WTC11 (cell line): ENCODE data around the gene DMXL1. TPM values are rescaled to one million over a fixed set of nuclear protein-coding genes. Genes with fewer than 3 reads are reported as not detected.

Source experiments
- ATAC-seq: fragments of 200-7000 bp; cut with Tn5 transposase; 2 replicates; pipeline ENCODE4 v1.10.0; 2021; ENCODE audit warnings: mild to moderate bottlenecking, moderate library complexity
- CTCF ChIA-PET: fragments of 300-600 bp; sonication (Branson Sonifier 250); formaldehyde crosslinking; loops from one replicate; lab custom pipeline; 2021; ENCODE audit warnings: antibody characterized with exemption; lab: Charles Lee
- POLR2A ChIA-PET: fragments of 350-600 bp; sonication (Branson Sonifier 250); formaldehyde crosslinking; loops from one replicate; lab custom pipeline; 2021; ENCODE audit warnings: antibody characterized with exemption; lab: Charles Lee
- DNase-seq: peaks from one replicate; pipeline ENCODE4 v3.0.0; 2021; ENCODE audit warnings: low spot score
- H3K27ac Mint-ChIP-seq: 2 replicates; pipeline ENCODE4 v1.8.0; 2021; ENCODE audit warnings: mixed read lengths
- H3K27me3 Mint-ChIP-seq: 2 replicates; pipeline ENCODE4 v1.8.0; 2021; ENCODE audit warnings: low read depth, mild to moderate bottlenecking, moderate library complexity, mixed read lengths
- H3K36me3 Mint-ChIP-seq: 2 replicates; pipeline ENCODE4 v1.8.0; 2021; ENCODE audit warnings: mixed read lengths
- H3K4me1 Mint-ChIP-seq: 2 replicates; pipeline ENCODE4 v1.8.0; 2022; ENCODE audit warnings: mixed read lengths
- H3K4me3 Mint-ChIP-seq: 2 replicates; pipeline ENCODE4 v1.8.0; 2021; ENCODE audit warnings: mild to moderate bottlenecking, moderate library complexity, mixed read lengths
- H3K9me3 Mint-ChIP-seq: 2 replicates; pipeline ENCODE4 v1.8.0; 2021; ENCODE audit warnings: mixed read lengths
- ATF1 ChIP-seq: sonication (generic); formaldehyde crosslinking; IDR thresholded peaks from 2 replicates; pipeline ENCODE4 v1.8.1; 2023; ENCODE audit warnings: mild to moderate bottlenecking, moderate library complexity, missing genetic modification reagents
- CBFB ChIP-seq: sonication (generic); formaldehyde crosslinking; IDR thresholded peaks from 2 replicates; pipeline ENCODE4 v1.8.1; 2022; ENCODE audit warnings: mild to moderate bottlenecking, low read depth, missing genetic modification reagents
- EMX1 ChIP-seq: fragments of 250-450 bp; sonication (Bioruptor Pico); IDR thresholded peaks from 2 replicates; pipeline ENCODE4 v1.8.0; 2021; ENCODE audit warnings: mild to moderate bottlenecking
- ETV6 ChIP-seq: sonication (generic); formaldehyde crosslinking; IDR thresholded peaks from 2 replicates; pipeline ENCODE4 v1.8.1; 2022; ENCODE audit warnings: mild to moderate bottlenecking, missing genetic modification reagents
- FOXJ3 ChIP-seq: sonication (generic); formaldehyde crosslinking; IDR thresholded peaks from 2 replicates; pipeline ENCODE4 v1.9.0; 2021; ENCODE audit warnings: missing genetic modification reagents, mild to moderate bottlenecking, borderline replicate concordance
- FOXP1 ChIP-seq: sonication (generic); formaldehyde crosslinking; IDR thresholded peaks from 2 replicates; pipeline ENCODE4 v1.8.0; 2022; ENCODE audit warnings: missing genetic modification reagents, mild to moderate bottlenecking, moderate library complexity, borderline replicate concordance
- NFATC4 ChIP-seq: fragments of 250-450 bp; sonication (Bioruptor Pico); IDR thresholded peaks from 2 replicates; pipeline ENCODE4 v1.9.0; 2021; ENCODE audit warnings: mild to moderate bottlenecking
- NFE2L1 ChIP-seq: sonication (generic); formaldehyde crosslinking; IDR thresholded peaks from 2 replicates; pipeline ENCODE4 v1.8.1; 2023; ENCODE audit warnings: missing genetic modification reagents
- NR2C2 ChIP-seq: sonication (generic); formaldehyde crosslinking; IDR thresholded peaks from 2 replicates; pipeline ENCODE4 v1.8.0; 2022; ENCODE audit warnings: mild to moderate bottlenecking, missing genetic modification reagents
- PRRX2 ChIP-seq: fragments of 250-450 bp; sonication (Bioruptor Pico); IDR thresholded peaks from 2 replicates; pipeline ENCODE4 v1.8.0; 2021; ENCODE audit warnings: mild to moderate bottlenecking
- SMAD3 ChIP-seq: sonication (generic); formaldehyde crosslinking; IDR thresholded peaks from 2 replicates; pipeline ENCODE4 v1.8.0; 2022; ENCODE audit warnings: missing genetic modification reagents, mild to moderate bottlenecking, borderline replicate concordance
- SMAD4 ChIP-seq: sonication (generic); formaldehyde crosslinking; IDR thresholded peaks from 2 replicates; pipeline ENCODE4 v1.8.0; 2022; ENCODE audit warnings: mild to moderate bottlenecking, missing genetic modification reagents
- TCF7 ChIP-seq: sonication (generic); formaldehyde crosslinking; IDR thresholded peaks from 2 replicates; pipeline ENCODE4 v1.8.0; 2022; ENCODE audit warnings: mild to moderate bottlenecking, low read depth, missing genetic modification reagents, moderate library complexity
- ZNF263 ChIP-seq: sonication (generic); formaldehyde crosslinking; IDR thresholded peaks from 2 replicates; pipeline ENCODE4 v1.8.1; 2022; ENCODE audit warnings: low read depth, mild to moderate bottlenecking, moderate library complexity, missing genetic modification reagents
- total RNA-seq: library from RNA; stranded (reverse); gene quantifications from 3 replicates; pipeline ENCODE4 v1.2.3, GENCODE V29; 2021
- TF ChIP-seq, protein P1 (sequence below): sonication (generic); formaldehyde crosslinking; IDR thresholded peaks from 2 replicates; pipeline ENCODE4 v1.8.0; 2023; ENCODE audit warnings: mild to moderate bottlenecking, missing genetic modification reagents
- TF ChIP-seq, protein P2 (sequence below): sonication (generic); formaldehyde crosslinking; IDR thresholded peaks from 2 replicates; pipeline ENCODE4 v1.8.1; 2022; ENCODE audit warnings: missing genetic modification reagents, borderline replicate concordance
- TF ChIP-seq, protein P3 (sequence below): sonication (generic); formaldehyde crosslinking; conservative IDR thresholded peaks from 2 replicates; pipeline ENCODE4 v1.8.1; 2023; ENCODE audit warnings: mild to moderate bottlenecking, low read depth, missing genetic modification reagents, moderate library complexity
- TF ChIP-seq, protein P4 (sequence below): sonication (generic); formaldehyde crosslinking; IDR thresholded peaks from 2 replicates; pipeline ENCODE4 v1.8.1; 2023; ENCODE audit warnings: mild to moderate bottlenecking, missing genetic modification reagents, moderate library complexity
- TF ChIP-seq, protein P5 (sequence below): fragments of 250-450 bp; sonication (Bioruptor Pico); IDR thresholded peaks from 2 replicates; pipeline ENCODE4 v1.8.0; 2021; ENCODE audit warnings: mild to moderate bottlenecking
- TF ChIP-seq, protein P6 (sequence below): sonication (generic); formaldehyde crosslinking; IDR thresholded peaks from 2 replicates; pipeline ENCODE4 v1.8.1; 2023; ENCODE audit warnings: mild to moderate bottlenecking, moderate library complexity, missing genetic modification reagents
- TF ChIP-seq, protein P7 (sequence below): sonication (generic); formaldehyde crosslinking; IDR thresholded peaks from 2 replicates; pipeline ENCODE4 v1.8.1; 2023; ENCODE audit warnings: mild to moderate bottlenecking, missing genetic modification reagents, borderline replicate concordance

Gene DMXL1
- total RNA-seq, 1 experiment from 2014 or later: 43.7 TPM

DNA sequence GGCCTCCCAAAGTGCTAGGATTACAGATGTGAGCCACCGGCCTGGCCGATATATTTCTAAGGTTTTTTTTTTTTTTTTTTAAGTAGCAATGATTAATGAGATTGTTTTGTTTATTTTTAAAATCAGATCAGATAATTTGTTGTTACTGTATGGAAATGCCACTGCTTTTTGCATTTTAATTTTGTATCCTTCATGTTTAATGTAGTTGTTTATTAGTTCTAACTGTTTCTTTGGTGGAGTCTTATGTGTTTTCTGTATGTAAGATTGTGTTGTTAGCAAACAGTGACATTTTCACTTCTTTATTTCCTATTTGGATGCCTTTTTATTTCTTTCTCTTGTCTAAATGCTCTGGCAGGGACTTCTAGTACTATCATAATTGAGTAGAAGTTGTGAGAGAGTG, 87.3 kb downstream of the DMXL1 start:
- ATAC-seq (no peak), DNase-seq (no peak)
- Mint-ChIP-seq H3K36me3 (peaks cover 40% of the 10 kb centered on the region), H3K4me1 (peaks cover 8% of the 10 kb centered on the region), H3K27me3 (no peaks in the 10 kb centered on the region), H3K9me3 (peaks cover 16% of the 10 kb centered on the region), H3K4me3 (no peak overlapping the region), H3K27ac (peak overlapping the region; percentile 38; the same call in 1 of the 2 replicates)
- ChIA-PET POLR2A (no interaction called here), CTCF (interaction anchor here (0.8 kb wide), 1 partner anchor 1730 kb away, joined by 7 read pairs; no protein-coding TSS in a partner anchor)
- no peak for TF ChIP-seq FOXJ3

DNA sequence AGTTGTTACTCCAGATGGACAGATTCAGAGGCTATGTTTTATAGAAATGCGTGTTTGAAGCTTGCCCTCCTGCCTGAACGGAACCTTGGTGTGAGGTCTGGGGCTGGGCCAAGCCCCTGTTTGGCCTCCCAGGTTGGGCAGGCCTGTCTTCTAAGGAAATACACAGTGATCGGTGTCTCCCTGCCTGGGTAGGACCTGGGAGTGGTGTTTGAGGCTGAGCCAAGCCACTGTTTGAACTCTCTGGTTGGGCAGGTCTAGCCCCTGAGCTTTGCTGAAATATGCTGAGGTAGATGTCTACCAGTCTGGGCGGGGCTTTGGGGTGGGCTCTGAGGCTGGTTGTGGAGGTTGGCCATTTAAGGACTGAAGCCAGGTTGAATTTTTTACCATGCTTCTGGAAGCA, 90.5 kb downstream of the DMXL1 start:
- H3K36me3 Mint-ChIP-seq: peaks cover 30% of the 10 kb centered on the region
- TF ChIP-seq EMX1 (CRISPR knock-in tag) (no peak), NFE2L1 (no peak), ZNF263 (no peak), ETV6 (CRISPR knock-in tag) (no peak), NFATC4 (CRISPR knock-in tag) (no peak), NR2C2 (CRISPR knock-in tag) (no peak), TCF7 (CRISPR knock-in tag) (no peak), PRRX2 (CRISPR knock-in tag) (no peak), SMAD3 (CRISPR knock-in tag) (no peak), ATF1 (CRISPR knock-in tag) (no peak), FOXP1 (CRISPR knock-in tag) (no peak), CBFB (no peak), SMAD4 (CRISPR knock-in tag) (no peak)
- TF ChIP-seq, protein P1, sequence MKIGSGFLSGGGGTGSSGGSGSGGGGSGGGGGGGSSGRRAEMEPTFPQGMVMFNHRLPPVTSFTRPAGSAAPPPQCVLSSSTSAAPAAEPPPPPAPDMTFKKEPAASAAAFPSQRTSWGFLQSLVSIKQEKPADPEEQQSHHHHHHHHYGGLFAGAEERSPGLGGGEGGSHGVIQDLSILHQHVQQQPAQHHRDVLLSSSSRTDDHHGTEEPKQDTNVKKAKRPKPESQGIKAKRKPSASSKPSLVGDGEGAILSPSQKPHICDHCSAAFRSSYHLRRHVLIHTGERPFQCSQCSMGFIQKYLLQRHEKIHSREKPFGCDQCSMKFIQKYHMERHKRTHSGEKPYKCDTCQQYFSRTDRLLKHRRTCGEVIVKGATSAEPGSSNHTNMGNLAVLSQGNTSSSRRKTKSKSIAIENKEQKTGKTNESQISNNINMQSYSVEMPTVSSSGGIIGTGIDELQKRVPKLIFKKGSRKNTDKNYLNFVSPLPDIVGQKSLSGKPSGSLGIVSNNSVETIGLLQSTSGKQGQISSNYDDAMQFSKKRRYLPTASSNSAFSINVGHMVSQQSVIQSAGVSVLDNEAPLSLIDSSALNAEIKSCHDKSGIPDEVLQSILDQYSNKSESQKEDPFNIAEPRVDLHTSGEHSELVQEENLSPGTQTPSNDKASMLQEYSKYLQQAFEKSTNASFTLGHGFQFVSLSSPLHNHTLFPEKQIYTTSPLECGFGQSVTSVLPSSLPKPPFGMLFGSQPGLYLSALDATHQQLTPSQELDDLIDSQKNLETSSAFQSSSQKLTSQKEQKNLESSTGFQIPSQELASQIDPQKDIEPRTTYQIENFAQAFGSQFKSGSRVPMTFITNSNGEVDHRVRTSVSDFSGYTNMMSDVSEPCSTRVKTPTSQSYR (CRISPR knock-in tag): no peak
- TF ChIP-seq, protein P2, sequence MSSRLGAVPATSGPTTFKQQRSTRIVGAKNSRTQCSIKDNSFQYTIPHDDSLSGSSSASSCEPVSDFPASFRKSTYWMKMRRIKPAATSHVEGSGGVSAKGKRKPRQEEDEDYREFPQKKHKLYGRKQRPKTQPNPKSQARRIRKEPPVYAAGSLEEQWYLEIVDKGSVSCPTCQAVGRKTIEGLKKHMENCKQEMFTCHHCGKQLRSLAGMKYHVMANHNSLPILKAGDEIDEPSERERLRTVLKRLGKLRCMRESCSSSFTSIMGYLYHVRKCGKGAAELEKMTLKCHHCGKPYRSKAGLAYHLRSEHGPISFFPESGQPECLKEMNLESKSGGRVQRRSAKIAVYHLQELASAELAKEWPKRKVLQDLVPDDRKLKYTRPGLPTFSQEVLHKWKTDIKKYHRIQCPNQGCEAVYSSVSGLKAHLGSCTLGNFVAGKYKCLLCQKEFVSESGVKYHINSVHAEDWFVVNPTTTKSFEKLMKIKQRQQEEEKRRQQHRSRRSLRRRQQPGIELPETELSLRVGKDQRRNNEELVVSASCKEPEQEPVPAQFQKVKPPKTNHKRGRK: no peak
- TF ChIP-seq, protein P3, sequence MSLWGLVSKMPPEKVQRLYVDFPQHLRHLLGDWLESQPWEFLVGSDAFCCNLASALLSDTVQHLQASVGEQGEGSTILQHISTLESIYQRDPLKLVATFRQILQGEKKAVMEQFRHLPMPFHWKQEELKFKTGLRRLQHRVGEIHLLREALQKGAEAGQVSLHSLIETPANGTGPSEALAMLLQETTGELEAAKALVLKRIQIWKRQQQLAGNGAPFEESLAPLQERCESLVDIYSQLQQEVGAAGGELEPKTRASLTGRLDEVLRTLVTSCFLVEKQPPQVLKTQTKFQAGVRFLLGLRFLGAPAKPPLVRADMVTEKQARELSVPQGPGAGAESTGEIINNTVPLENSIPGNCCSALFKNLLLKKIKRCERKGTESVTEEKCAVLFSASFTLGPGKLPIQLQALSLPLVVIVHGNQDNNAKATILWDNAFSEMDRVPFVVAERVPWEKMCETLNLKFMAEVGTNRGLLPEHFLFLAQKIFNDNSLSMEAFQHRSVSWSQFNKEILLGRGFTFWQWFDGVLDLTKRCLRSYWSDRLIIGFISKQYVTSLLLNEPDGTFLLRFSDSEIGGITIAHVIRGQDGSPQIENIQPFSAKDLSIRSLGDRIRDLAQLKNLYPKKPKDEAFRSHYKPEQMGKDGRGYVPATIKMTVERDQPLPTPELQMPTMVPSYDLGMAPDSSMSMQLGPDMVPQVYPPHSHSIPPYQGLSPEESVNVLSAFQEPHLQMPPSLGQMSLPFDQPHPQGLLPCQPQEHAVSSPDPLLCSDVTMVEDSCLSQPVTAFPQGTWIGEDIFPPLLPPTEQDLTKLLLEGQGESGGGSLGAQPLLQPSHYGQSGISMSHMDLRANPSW (CRISPR knock-in tag): no peak
- TF ChIP-seq, protein P4, sequence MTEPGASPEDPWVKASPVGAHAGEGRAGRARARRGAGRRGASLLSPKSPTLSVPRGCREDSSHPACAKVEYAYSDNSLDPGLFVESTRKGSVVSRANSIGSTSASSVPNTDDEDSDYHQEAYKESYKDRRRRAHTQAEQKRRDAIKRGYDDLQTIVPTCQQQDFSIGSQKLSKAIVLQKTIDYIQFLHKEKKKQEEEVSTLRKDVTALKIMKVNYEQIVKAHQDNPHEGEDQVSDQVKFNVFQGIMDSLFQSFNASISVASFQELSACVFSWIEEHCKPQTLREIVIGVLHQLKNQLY: no peak
- TF ChIP-seq, protein P5, sequence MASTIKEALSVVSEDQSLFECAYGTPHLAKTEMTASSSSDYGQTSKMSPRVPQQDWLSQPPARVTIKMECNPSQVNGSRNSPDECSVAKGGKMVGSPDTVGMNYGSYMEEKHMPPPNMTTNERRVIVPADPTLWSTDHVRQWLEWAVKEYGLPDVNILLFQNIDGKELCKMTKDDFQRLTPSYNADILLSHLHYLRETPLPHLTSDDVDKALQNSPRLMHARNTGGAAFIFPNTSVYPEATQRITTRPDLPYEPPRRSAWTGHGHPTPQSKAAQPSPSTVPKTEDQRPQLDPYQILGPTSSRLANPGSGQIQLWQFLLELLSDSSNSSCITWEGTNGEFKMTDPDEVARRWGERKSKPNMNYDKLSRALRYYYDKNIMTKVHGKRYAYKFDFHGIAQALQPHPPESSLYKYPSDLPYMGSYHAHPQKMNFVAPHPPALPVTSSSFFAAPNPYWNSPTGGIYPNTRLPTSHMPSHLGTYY (CRISPR knock-in tag): no peak
- TF ChIP-seq, protein P6, sequence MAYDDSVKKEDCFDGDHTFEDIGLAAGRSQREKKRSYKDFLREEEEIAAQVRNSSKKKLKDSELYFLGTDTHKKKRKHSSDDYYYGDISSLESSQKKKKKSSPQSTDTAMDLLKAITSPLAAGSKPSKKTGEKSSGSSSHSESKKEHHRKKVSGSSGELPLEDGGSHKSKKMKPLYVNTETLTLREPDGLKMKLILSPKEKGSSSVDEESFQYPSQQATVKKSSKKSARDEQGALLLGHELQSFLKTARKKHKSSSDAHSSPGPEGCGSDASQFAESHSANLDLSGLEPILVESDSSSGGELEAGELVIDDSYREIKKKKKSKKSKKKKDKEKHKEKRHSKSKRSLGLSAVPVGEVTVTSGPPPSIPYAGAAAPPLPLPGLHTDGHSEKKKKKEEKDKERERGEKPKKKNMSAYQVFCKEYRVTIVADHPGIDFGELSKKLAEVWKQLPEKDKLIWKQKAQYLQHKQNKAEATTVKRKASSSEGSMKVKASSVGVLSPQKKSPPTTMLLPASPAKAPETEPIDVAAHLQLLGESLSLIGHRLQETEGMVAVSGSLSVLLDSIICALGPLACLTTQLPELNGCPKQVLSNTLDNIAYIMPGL (CRISPR knock-in tag): no peak
- TF ChIP-seq, protein P7, sequence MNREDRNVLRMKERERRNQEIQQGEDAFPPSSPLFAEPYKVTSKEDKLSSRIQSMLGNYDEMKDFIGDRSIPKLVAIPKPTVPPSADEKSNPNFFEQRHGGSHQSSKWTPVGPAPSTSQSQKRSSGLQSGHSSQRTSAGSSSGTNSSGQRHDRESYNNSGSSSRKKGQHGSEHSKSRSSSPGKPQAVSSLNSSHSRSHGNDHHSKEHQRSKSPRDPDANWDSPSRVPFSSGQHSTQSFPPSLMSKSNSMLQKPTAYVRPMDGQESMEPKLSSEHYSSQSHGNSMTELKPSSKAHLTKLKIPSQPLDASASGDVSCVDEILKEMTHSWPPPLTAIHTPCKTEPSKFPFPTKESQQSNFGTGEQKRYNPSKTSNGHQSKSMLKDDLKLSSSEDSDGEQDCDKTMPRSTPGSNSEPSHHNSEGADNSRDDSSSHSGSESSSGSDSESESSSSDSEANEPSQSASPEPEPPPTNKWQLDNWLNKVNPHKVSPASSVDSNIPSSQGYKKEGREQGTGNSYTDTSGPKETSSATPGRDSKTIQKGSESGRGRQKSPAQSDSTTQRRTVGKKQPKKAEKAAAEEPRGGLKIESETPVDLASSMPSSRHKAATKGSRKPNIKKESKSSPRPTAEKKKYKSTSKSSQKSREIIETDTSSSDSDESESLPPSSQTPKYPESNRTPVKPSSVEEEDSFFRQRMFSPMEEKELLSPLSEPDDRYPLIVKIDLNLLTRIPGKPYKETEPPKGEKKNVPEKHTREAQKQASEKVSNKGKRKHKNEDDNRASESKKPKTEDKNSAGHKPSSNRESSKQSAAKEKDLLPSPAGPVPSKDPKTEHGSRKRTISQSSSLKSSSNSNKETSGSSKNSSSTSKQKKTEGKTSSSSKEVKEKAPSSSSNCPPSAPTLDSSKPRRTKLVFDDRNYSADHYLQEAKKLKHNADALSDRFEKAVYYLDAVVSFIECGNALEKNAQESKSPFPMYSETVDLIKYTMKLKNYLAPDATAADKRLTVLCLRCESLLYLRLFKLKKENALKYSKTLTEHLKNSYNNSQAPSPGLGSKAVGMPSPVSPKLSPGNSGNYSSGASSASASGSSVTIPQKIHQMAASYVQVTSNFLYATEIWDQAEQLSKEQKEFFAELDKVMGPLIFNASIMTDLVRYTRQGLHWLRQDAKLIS (CRISPR knock-in tag): no peak
- TF ChIP-seq, all 79 proteins: peak for 0
- H3K27me3 Mint-ChIP-seq: no peaks in the 10 kb centered on the region
- ChIA-PET CTCF (interaction anchor here (0.9 to 1.2 kb wide), 3 partner anchors 140 to 250 kb away, joined by 3 read pairs; no protein-coding TSS in a partner anchor), POLR2A (no interaction called here)
- H3K9me3 Mint-ChIP-seq: peaks cover 24% of the 10 kb centered on the region
- DNase-seq: no peak
- peak; percentile 30 for ATAC-seq
- no peak overlapping the region for H3K4me3 Mint-ChIP-seq
- peaks cover 23% of the 10 kb centered on the region for H3K4me1 Mint-ChIP-seq
- peak overlapping the region; percentile 74 for H3K27ac Mint-ChIP-seq
